Endothelial cell (in vitro differentiated cells): ENCODE measurements around the gene RSPH4A. TPM values are rescaled to one million over a fixed set of nuclear protein-coding genes. Genes with fewer than 3 reads are reported as not detected.
A peak's percentile ranks its signal among the peaks of the same experiment; 100 is the strongest.

Experiments
- DNase-seq: peaks from one replicate; pipeline ENCODE4 v3.0.0; 2021; ENCODE audit warnings: low spot score
- H3K27ac Mint-ChIP-seq: one replicate; pipeline ENCODE4 v1.8.0; 2021; ENCODE audit warnings: mixed read lengths, inconsistent platforms; ENCODE audit not compliant: unreplicated experiment
- H3K27me3 Mint-ChIP-seq: one replicate; pipeline ENCODE4 v1.8.0; 2021; ENCODE audit warnings: mild to moderate bottlenecking, moderate library complexity, mixed read lengths, inconsistent platforms; ENCODE audit not compliant: unreplicated experiment
- H3K36me3 Mint-ChIP-seq: one replicate; pipeline ENCODE4 v1.8.0; 2021; ENCODE audit warnings: mild to moderate bottlenecking, low read depth, mixed read lengths, inconsistent platforms; ENCODE audit not compliant: unreplicated experiment
- H3K4me1 Mint-ChIP-seq: one replicate; pipeline ENCODE4 v1.8.0; 2021; ENCODE audit warnings: mild to moderate bottlenecking, mixed read lengths, inconsistent platforms; ENCODE audit not compliant: unreplicated experiment
- H3K4me3 Mint-ChIP-seq: one replicate; pipeline ENCODE4 v1.8.0; 2021; ENCODE audit warnings: mild to moderate bottlenecking, mixed read lengths, inconsistent platforms; ENCODE audit not compliant: unreplicated experiment
- H3K9me3 Mint-ChIP-seq: one replicate; pipeline ENCODE4 v1.8.0; 2021; ENCODE audit warnings: mixed read lengths, inconsistent platforms; ENCODE audit not compliant: unreplicated experiment
- CTCF ChIP-seq: fragments of 200-600 bp; sonication (generic); IDR thresholded peaks from one replicate; pipeline ENCODE4 v1.5.0; 2021; ENCODE audit warnings: antibody characterized with exemption; ENCODE audit not compliant: unreplicated experiment
- total RNA-seq: library from RNA; stranded (reverse); fragmentation: NEBNext Ultra II Directional; extraction: Animal tissue kit (Norgen Biotek cat#: 25700); gene quantifications from one replicate; pipeline ENCODE4 v1.2.1, GENCODE V29; 2021; ENCODE audit not compliant: unreplicated experiment

RSPH4A gene
- total RNA-seq, 1 donor from 2014 or later, result 1.3 TPM

- no peak overlapping the region for H3K27ac Mint-ChIP-seq
- no peaks in the 10 kb centered on the region for H3K27me3 Mint-ChIP-seq
- peaks cover 7% of the 10 kb centered on the region for H3K4me1 Mint-ChIP-seq
- no peak for DNase-seq
- H3K9me3 Mint-ChIP-seq, result no peaks in the 10 kb centered on the region
- no peak for TF ChIP-seq CTCF
- no peaks in the 10 kb centered on the region for H3K36me3 Mint-ChIP-seq
- no peak overlapping the region for H3K4me3 Mint-ChIP-seq
Observed at GRCh38 chr6:116624036-116624805, 7.9 kb downstream of the RSPH4A start.

- no peak for TF ChIP-seq CTCF
- Mint-ChIP-seq H3K4me3 (no peak overlapping the region), H3K9me3 (no peaks in the 10 kb centered on the region), H3K27ac (no peak overlapping the region), H3K27me3 (no peaks in the 10 kb centered on the region), H3K36me3 (no peaks in the 10 kb centered on the region), H3K4me1 (peaks cover 17% of the 10 kb centered on the region)
- DNase-seq, result no peak
Observed at GRCh38 chr6:116625872-116626271, 9.6 kb downstream of the RSPH4A start.

DNA sequence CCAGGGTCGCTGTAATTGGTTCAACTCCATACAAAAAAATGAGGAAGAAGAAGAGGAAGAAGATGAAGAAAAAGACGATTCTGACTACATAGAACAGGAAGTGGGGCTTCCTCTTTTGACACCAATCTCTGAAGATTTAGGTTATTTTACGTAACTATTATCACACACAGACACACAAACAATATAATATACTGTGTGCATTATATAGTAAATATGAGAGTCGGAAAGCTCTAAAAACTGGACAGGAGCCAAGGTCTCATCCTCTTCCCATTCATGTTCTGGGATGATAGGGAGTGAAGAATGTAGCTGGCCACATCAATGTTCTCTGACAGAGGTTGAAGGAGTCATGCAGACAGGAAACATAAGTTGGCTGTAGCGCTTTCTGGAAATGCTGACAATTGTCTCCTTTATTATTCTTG is 13.3 kb downstream of the RSPH4A start:
- Mint-ChIP-seq H3K4me1 (peaks cover 24% of the 10 kb centered on the region), H3K4me3 (no peak overlapping the region), H3K9me3 (no peaks in the 10 kb centered on the region), H3K36me3 (peaks cover 7% of the 10 kb centered on the region), H3K27ac (no peak overlapping the region), H3K27me3 (no peaks in the 10 kb centered on the region)
- no peak for TF ChIP-seq CTCF
- no peak for DNase-seq

GRCh38 chr6:116631379-116631990 is 15.2 kb downstream of the RSPH4A start:
- no peaks in the 10 kb centered on the region for H3K9me3 Mint-ChIP-seq
- no peaks in the 10 kb centered on the region for H3K27me3 Mint-ChIP-seq
- TF ChIP-seq CTCF, result no peak
- peak; percentile 35 for DNase-seq
- peaks cover 24% of the 10 kb centered on the region for H3K4me1 Mint-ChIP-seq
- peaks cover 7% of the 10 kb centered on the region for H3K36me3 Mint-ChIP-seq
- H3K27ac Mint-ChIP-seq, result peak overlapping the region; percentile 77
- no peak overlapping the region for H3K4me3 Mint-ChIP-seq

DNA sequence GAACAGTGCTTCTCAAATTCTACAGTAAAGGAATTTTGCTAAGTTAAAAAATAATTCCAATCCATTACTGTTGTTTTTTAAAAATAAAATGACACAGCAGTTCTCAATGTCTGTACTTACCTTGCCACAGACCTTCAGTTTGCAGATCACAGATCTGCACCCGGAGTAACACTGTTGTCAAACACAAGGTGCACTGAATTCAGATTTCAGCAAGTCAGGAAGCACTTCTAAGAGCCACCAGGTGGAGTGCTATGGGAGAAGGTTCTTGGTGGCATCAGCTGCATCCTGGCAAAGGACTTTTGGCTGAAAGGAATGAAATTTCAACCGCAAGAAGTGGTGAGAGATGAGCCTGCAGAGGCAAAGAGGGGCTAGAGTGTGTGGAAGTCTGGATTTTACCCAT is 17.4 kb downstream of the RSPH4A start:
- TF ChIP-seq CTCF, result no peak
- no peak overlapping the region for H3K27ac Mint-ChIP-seq
- H3K4me3 Mint-ChIP-seq, result peak overlapping the region; percentile 5
- no peaks in the 10 kb centered on the region for H3K9me3 Mint-ChIP-seq
- H3K36me3 Mint-ChIP-seq, result peaks cover 9% of the 10 kb centered on the region
- H3K4me1 Mint-ChIP-seq, result peaks cover 18% of the 10 kb centered on the region
- DNase-seq, result no peak
- no peaks in the 10 kb centered on the region for H3K27me3 Mint-ChIP-seq
